ENCODE results near the gene DUSP7. TPM values are rescaled to one million over a fixed set of nuclear protein-coding genes. Genes with fewer than 3 reads are reported as not detected.

The DUSP7 gene
- total and polyA plus RNA-seq, 9 of the 15 experiments (the other 6 are each of a cell fraction or from before 2014, with no cell fraction given) = 0.45 to 15.8 (median 8.2) TPM

GRCh38 chr3:52029053-52029452, 27.3 kb downstream of the DUSP7 start (continued):
- TF ChIP-seq NR3C1 (CRISPR knock-in tag; IDR thresholded peaks at IDR 0.05) = no peak
- TF ChIP-seq NFIC (IDR thresholded peaks at IDR 0.05) = peak; percentile 53
- no peak for TF ChIP-seq ZNF778 (CRISPR knock-in tag; IDR thresholded peaks at IDR 0.05)
- no peak for TF ChIP-seq ZNF584 (CRISPR knock-in tag; IDR thresholded peaks at IDR 0.05; ENCODE audit: low read depth)
- TF ChIP-seq ZNF277 (CRISPR knock-in tag; IDR thresholded peaks at IDR 0.05; ENCODE audit: borderline replicate concordance) = no peak
- no peak for TF ChIP-seq RB1 (IDR thresholded peaks at IDR 0.05; ENCODE audit: low read depth)
- TF ChIP-seq NR0B1 (IDR thresholded peaks at IDR 0.05; ENCODE audit: partially characterized antibody) = no peak
- no peak for TF ChIP-seq ZNF583 (CRISPR knock-in tag; IDR thresholded peaks at IDR 0.05)
- TF ChIP-seq ZNF3 (CRISPR knock-in tag; IDR thresholded peaks at IDR 0.05) = no peak
- TF ChIP-seq TFE3 (CRISPR knock-in tag; IDR thresholded peaks at IDR 0.05) = no peak
- TF ChIP-seq SIRT6 (IDR thresholded peaks at IDR 0.05; ENCODE audit: low read depth, low read length) = no peak
- TF ChIP-seq ZNF644 (tag; IDR thresholded peaks at IDR 0.05; ENCODE audit: low read depth) = no peak
- no peak for TF ChIP-seq NR2C1 (IDR thresholded peaks at IDR 0.05)
- no peak for TF ChIP-seq NR2C1 (tag; IDR thresholded peaks at IDR 0.05)
- no peak for TF ChIP-seq CEBPZ (IDR thresholded peaks at IDR 0.05; ENCODE audit: borderline replicate concordance, low read depth, low read length)
- TF ChIP-seq ZNF165 (CRISPR knock-in tag; IDR thresholded peaks at IDR 0.05; ENCODE audit: borderline replicate concordance) = no peak
- TF ChIP-seq ZNF449 (CRISPR knock-in tag; IDR thresholded peaks at IDR 0.05) = no peak
- TF ChIP-seq XRCC5 (IDR thresholded peaks at IDR 0.05; ENCODE audit: low read depth, low read length) = no peak
- TF ChIP-seq CBFA2T3 (IDR thresholded peaks at IDR 0.05) = peak; percentile 87
- TF ChIP-seq MTA2 (IDR thresholded peaks at IDR 0.05; ENCODE audit: low read depth) = peak; percentile 38; the same call in 1 of the 2 replicates
- TF ChIP-seq CHD4 (IDR thresholded peaks at IDR 0.05; ENCODE audit: insufficient read depth, insufficient replicate concordance, low read depth, low read length, poor library complexity, severe bottlenecking) = no peak
